Ishikawa (cell line): ENCODE results near the gene NEK3.

Source experiments
- CEBPB ChIP-seq: IDR thresholded peaks from 2 replicates; pipeline ENCODE4 v1.6.1; 2012
- CREB1 ChIP-seq: IDR thresholded peaks from 2 replicates; pipeline ENCODE4 v1.6.1; 2012; ENCODE audit warnings: low read depth
- EGR1 ChIP-seq: IDR thresholded peaks from 2 replicates; pipeline ENCODE4 v1.6.1; 2012
- EP300 ChIP-seq: IDR thresholded peaks from 2 replicates; pipeline ENCODE4 v1.6.1; 2012; ENCODE audit warnings: borderline replicate concordance
- FOXM1 ChIP-seq: IDR thresholded peaks from 2 replicates; pipeline ENCODE4 v1.6.1; 2012; ENCODE audit warnings: low read depth, borderline replicate concordance
- MAX ChIP-seq: IDR thresholded peaks from 2 replicates; pipeline ENCODE4 v1.6.1; 2012
- NFIC ChIP-seq: IDR thresholded peaks from 2 replicates; pipeline ENCODE4 v1.6.1; 2012
- RAD21 ChIP-seq: IDR thresholded peaks from 2 replicates; pipeline ENCODE4 v1.6.1; 2012; ENCODE audit warnings: low read depth
- TAF1 ChIP-seq: IDR thresholded peaks from 2 replicates; pipeline ENCODE4 v1.6.1; 2012; ENCODE audit warnings: low read depth, mild to moderate bottlenecking
- TCF12 ChIP-seq: IDR thresholded peaks from 2 replicates; pipeline ENCODE4 v1.6.1; 2012; ENCODE audit warnings: low read depth
- TEAD4 ChIP-seq: IDR thresholded peaks from 2 replicates; pipeline ENCODE4 v1.6.1; 2012
- YY1 ChIP-seq: IDR thresholded peaks from 2 replicates; pipeline ENCODE4 v1.6.1; 2012; ENCODE audit warnings: low read depth
- ZBTB7A ChIP-seq: IDR thresholded peaks from 2 replicates; pipeline ENCODE4 v1.6.1; 2012; ENCODE audit warnings: low read depth
- TF ChIP-seq, protein P1 (sequence below): IDR thresholded peaks from 2 replicates; pipeline ENCODE4 v1.6.1; 2012; ENCODE audit warnings: low read depth, mild to moderate bottlenecking
- TF ChIP-seq, protein P2 (sequence below): IDR thresholded peaks from 2 replicates; pipeline ENCODE4 v1.6.1; 2012

The NEK3 gene

DNA sequence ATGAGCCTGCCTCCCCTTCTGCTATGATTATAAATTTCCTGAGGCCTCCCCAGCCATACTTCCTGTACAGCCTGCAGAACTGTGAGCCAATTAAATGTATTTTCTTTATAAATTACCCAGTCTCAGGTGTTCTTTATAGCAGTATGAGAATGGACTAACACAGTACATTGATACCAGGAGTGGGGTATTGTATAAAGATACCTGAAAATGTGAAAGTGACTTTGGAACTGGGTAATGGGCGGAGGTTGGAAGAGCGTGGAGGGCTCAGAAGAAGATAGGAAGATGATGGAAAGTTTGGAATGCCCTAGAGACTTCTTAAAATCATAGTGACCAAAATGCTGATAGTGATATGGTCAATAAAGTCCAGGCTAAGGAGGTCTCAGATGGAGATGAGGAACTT lies 63.3 kb downstream of the NEK3 start:
- TF ChIP-seq TEAD4 (no peak), NFIC (no peak), MAX (no peak), RAD21 (no peak), CREB1 (no peak)
- TF ChIP-seq, protein P1, sequence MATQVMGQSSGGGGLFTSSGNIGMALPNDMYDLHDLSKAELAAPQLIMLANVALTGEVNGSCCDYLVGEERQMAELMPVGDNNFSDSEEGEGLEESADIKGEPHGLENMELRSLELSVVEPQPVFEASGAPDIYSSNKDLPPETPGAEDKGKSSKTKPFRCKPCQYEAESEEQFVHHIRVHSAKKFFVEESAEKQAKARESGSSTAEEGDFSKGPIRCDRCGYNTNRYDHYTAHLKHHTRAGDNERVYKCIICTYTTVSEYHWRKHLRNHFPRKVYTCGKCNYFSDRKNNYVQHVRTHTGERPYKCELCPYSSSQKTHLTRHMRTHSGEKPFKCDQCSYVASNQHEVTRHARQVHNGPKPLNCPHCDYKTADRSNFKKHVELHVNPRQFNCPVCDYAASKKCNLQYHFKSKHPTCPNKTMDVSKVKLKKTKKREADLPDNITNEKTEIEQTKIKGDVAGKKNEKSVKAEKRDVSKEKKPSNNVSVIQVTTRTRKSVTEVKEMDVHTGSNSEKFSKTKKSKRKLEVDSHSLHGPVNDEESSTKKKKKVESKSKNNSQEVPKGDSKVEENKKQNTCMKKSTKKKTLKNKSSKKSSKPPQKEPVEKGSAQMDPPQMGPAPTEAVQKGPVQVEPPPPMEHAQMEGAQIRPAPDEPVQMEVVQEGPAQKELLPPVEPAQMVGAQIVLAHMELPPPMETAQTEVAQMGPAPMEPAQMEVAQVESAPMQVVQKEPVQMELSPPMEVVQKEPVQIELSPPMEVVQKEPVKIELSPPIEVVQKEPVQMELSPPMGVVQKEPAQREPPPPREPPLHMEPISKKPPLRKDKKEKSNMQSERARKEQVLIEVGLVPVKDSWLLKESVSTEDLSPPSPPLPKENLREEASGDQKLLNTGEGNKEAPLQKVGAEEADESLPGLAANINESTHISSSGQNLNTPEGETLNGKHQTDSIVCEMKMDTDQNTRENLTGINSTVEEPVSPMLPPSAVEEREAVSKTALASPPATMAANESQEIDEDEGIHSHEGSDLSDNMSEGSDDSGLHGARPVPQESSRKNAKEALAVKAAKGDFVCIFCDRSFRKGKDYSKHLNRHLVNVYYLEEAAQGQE: no peak

- TF ChIP-seq EP300 (no peak), MAX (no peak), RAD21 (no peak), CREB1 (no peak), NFIC (no peak), TEAD4 (no peak), CEBPB (no peak), EGR1 (no peak), ZBTB7A (no peak), TCF12 (no peak), YY1 (no peak), FOXM1 (no peak)
- TF ChIP-seq, protein P2, sequence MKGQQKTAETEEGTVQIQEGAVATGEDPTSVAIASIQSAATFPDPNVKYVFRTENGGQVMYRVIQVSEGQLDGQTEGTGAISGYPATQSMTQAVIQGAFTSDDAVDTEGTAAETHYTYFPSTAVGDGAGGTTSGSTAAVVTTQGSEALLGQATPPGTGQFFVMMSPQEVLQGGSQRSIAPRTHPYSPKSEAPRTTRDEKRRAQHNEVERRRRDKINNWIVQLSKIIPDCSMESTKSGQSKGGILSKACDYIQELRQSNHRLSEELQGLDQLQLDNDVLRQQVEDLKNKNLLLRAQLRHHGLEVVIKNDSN: no peak
- TF ChIP-seq, protein P1: no peak
Observed at GRCh38 chr13:52092087-52092486, 67.3 kb downstream of the NEK3 start.

- TF ChIP-seq NFIC (no peak), CREB1 (no peak), CEBPB (no peak), YY1 (no peak), MAX (no peak), ZBTB7A (no peak), TAF1 (no peak), EP300 (no peak), TEAD4 (no peak), TCF12 (no peak), FOXM1 (no peak), RAD21 (no peak), EGR1 (no peak)
- TF ChIP-seq, protein P2: no peak
- TF ChIP-seq, protein P1: no peak
Observed at GRCh38 chr13:52091473-52091872, 67.9 kb downstream of the NEK3 start.

GRCh38 chr13:52085421-52085820 lies 74.0 kb downstream of the NEK3 start:
- no peak for TF ChIP-seq CREB1
- TF ChIP-seq EP300: no peak
- TF ChIP-seq RAD21: no peak
- TF ChIP-seq MAX: no peak
- no peak for TF ChIP-seq CEBPB
- no peak for TF ChIP-seq TEAD4
- TF ChIP-seq TCF12: no peak
- TF ChIP-seq, protein P2: no peak
